ENCODE data around the gene CD7. TPM values are rescaled to one million over a fixed set of nuclear protein-coding genes. Genes with fewer than 3 reads are reported as not detected.

Gene CD7
- total and polyA plus RNA-seq, 9 of the 15 experiments (the other 6 are each of a cell fraction or from before 2014, with no cell fraction given): 0.21 to 0.35 TPM; not detected in 7

DNA sequence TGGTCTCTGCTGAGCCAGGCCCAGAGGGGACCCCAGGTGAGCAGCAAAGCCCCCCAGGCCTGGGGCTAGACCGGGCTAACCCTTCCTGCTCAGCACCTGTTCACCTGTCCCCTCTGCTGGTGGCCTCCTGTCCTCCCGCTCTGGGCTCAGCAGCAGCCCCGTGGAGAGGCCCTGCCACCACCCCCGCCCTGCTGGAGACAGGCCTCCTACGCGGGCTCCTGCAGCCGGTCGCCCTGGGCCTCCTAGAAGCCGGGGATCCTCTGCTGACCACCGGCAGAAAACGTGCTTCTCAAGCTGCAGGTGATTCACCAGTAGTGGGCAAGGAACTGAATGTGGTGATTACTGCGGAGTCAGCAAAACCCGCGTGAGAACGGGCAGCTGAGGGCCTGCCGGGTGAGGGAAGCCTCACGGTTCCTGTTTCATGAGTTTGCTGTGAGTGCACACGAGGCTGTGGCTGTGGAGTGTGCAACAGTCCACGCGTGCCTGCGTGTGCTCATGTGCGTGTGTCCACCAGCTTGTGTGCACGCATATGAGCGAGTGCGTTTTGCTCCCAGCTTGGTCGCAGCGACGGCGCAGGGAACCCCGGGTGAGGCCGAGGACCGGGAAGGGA is 15.4 kb upstream of the CD7 start (continued):
- TF ChIP-seq, protein P1, sequence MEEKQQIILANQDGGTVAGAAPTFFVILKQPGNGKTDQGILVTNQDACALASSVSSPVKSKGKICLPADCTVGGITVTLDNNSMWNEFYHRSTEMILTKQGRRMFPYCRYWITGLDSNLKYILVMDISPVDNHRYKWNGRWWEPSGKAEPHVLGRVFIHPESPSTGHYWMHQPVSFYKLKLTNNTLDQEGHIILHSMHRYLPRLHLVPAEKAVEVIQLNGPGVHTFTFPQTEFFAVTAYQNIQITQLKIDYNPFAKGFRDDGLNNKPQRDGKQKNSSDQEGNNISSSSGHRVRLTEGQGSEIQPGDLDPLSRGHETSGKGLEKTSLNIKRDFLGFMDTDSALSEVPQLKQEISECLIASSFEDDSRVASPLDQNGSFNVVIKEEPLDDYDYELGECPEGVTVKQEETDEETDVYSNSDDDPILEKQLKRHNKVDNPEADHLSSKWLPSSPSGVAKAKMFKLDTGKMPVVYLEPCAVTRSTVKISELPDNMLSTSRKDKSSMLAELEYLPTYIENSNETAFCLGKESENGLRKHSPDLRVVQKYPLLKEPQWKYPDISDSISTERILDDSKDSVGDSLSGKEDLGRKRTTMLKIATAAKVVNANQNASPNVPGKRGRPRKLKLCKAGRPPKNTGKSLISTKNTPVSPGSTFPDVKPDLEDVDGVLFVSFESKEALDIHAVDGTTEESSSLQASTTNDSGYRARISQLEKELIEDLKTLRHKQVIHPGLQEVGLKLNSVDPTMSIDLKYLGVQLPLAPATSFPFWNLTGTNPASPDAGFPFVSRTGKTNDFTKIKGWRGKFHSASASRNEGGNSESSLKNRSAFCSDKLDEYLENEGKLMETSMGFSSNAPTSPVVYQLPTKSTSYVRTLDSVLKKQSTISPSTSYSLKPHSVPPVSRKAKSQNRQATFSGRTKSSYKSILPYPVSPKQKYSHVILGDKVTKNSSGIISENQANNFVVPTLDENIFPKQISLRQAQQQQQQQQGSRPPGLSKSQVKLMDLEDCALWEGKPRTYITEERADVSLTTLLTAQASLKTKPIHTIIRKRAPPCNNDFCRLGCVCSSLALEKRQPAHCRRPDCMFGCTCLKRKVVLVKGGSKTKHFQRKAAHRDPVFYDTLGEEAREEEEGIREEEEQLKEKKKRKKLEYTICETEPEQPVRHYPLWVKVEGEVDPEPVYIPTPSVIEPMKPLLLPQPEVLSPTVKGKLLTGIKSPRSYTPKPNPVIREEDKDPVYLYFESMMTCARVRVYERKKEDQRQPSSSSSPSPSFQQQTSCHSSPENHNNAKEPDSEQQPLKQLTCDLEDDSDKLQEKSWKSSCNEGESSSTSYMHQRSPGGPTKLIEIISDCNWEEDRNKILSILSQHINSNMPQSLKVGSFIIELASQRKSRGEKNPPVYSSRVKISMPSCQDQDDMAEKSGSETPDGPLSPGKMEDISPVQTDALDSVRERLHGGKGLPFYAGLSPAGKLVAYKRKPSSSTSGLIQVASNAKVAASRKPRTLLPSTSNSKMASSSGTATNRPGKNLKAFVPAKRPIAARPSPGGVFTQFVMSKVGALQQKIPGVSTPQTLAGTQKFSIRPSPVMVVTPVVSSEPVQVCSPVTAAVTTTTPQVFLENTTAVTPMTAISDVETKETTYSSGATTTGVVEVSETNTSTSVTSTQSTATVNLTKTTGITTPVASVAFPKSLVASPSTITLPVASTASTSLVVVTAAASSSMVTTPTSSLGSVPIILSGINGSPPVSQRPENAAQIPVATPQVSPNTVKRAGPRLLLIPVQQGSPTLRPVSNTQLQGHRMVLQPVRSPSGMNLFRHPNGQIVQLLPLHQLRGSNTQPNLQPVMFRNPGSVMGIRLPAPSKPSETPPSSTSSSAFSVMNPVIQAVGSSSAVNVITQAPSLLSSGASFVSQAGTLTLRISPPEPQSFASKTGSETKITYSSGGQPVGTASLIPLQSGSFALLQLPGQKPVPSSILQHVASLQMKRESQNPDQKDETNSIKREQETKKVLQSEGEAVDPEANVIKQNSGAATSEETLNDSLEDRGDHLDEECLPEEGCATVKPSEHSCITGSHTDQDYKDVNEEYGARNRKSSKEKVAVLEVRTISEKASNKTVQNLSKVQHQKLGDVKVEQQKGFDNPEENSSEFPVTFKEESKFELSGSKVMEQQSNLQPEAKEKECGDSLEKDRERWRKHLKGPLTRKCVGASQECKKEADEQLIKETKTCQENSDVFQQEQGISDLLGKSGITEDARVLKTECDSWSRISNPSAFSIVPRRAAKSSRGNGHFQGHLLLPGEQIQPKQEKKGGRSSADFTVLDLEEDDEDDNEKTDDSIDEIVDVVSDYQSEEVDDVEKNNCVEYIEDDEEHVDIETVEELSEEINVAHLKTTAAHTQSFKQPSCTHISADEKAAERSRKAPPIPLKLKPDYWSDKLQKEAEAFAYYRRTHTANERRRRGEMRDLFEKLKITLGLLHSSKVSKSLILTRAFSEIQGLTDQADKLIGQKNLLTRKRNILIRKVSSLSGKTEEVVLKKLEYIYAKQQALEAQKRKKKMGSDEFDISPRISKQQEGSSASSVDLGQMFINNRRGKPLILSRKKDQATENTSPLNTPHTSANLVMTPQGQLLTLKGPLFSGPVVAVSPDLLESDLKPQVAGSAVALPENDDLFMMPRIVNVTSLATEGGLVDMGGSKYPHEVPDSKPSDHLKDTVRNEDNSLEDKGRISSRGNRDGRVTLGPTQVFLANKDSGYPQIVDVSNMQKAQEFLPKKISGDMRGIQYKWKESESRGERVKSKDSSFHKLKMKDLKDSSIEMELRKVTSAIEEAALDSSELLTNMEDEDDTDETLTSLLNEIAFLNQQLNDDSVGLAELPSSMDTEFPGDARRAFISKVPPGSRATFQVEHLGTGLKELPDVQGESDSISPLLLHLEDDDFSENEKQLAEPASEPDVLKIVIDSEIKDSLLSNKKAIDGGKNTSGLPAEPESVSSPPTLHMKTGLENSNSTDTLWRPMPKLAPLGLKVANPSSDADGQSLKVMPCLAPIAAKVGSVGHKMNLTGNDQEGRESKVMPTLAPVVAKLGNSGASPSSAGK (IDR thresholded peaks at IDR 0.05): peak; percentile 81
- TF ChIP-seq, protein P2, sequence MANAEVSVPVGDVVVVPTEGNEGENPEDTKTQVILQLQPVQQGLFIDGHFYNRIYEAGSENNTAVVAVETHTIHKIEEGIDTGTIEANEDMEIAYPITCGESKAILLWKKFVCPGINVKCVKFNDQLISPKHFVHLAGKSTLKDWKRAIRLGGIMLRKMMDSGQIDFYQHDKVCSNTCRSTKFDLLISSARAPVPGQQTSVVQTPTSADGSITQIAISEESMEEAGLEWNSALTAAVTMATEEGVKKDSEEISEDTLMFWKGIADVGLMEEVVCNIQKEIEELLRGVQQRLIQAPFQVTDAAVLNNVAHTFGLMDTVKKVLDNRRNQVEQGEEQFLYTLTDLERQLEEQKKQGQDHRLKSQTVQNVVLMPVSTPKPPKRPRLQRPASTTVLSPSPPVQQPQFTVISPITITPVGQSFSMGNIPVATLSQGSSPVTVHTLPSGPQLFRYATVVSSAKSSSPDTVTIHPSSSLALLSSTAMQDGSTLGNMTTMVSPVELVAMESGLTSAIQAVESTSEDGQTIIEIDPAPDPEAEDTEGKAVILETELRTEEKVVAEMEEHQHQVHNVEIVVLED (CRISPR knock-in tag; IDR thresholded peaks at IDR 0.05): no peak
- TF ChIP-seq NR3C1 (CRISPR knock-in tag; IDR thresholded peaks at IDR 0.05): peak; percentile 23; the same call in 1 of the 2 replicates
- TF ChIP-seq TCFL5 (CRISPR knock-in tag; conservative IDR thresholded peaks at IDR 0.05): no peak
- no peak for TF ChIP-seq NFYB (IDR thresholded peaks at IDR 0.05; ENCODE audit: extremely low read depth, insufficient read length)
- TF ChIP-seq KLF13 (tag; IDR thresholded peaks at IDR 0.05; ENCODE audit: borderline replicate concordance, low read depth): no peak
- TF ChIP-seq GATAD2A (IDR thresholded peaks at IDR 0.05): 0 out of 2 replicates have a peak, but pooled peaks have one; percentile 24
- no peak for TF ChIP-seq XRCC5 (IDR thresholded peaks at IDR 0.05; ENCODE audit: low read depth, low read length)
- TF ChIP-seq, protein P3, sequence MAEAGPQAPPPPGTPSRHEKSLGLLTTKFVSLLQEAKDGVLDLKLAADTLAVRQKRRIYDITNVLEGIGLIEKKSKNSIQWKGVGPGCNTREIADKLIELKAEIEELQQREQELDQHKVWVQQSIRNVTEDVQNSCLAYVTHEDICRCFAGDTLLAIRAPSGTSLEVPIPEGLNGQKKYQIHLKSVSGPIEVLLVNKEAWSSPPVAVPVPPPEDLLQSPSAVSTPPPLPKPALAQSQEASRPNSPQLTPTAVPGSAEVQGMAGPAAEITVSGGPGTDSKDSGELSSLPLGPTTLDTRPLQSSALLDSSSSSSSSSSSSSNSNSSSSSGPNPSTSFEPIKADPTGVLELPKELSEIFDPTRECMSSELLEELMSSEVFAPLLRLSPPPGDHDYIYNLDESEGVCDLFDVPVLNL (CRISPR knock-in tag; IDR thresholded peaks at IDR 0.05; ENCODE audit: low read depth): peak; percentile 66; the same call in 1 of the 2 replicates
- no peak for TF ChIP-seq U2AF2 (optimal IDR thresholded peaks at IDR 0.05; ENCODE audit: low read depth, low read length)
- no peak for TF ChIP-seq RFX1 (IDR thresholded peaks at IDR 0.05)
- no peak for TF ChIP-seq ZNF384 (IDR thresholded peaks at IDR 0.05; ENCODE audit: low read depth, low read length)
- no peak for TF ChIP-seq TEAD4 (IDR thresholded peaks at IDR 0.05; ENCODE audit: low read length)
- no peak for TF ChIP-seq TEAD4 (CRISPR knock-in tag; IDR thresholded peaks at IDR 0.05; ENCODE audit: borderline replicate concordance)

All from K562 (cell line).